SU-DHL-6 (cell line): ENCODE data around the gene LYSMD2.

Source experiments
- H2AFZ ChIP-seq: fragments of 200-600 bp; sonication (generic); 2 replicates; pipeline ENCODE4 v1.6.1; 2014; ENCODE audit warnings: low read depth, mild to moderate bottlenecking, moderate library complexity, mixed read lengths, antibody characterized with exemption, low read length; ENCODE audit not compliant: severe bottlenecking
- H3F3A ChIP-seq: fragments of 200-600 bp; shearing (Covaris generic); 2 replicates; pipeline ENCODE4 v1.6.0; 2016; ENCODE audit warnings: antibody characterized with exemption, mild to moderate bottlenecking; ENCODE audit not compliant: insufficient read depth
- H3K27ac ChIP-seq: fragments of 200-600 bp; sonication (generic); 2 replicates; pipeline ENCODE4 v1.5.1; 2016; ENCODE audit warnings: low read depth, mild to moderate bottlenecking, low read length, moderate library complexity, mixed read lengths
- H3K27me3 ChIP-seq: fragments of 200-600 bp; sonication (generic), shearing (Covaris generic); 2 replicates; pipeline ENCODE4 v1.6.0; 2014; ENCODE audit warnings: mild to moderate bottlenecking, low read length
- H3K36me3 ChIP-seq: fragments of 200-600 bp; sonication (generic); 2 replicates; pipeline ENCODE4 v1.6.1; 2014; ENCODE audit warnings: mild to moderate bottlenecking, low read length, mixed read lengths
- H3K4me2 ChIP-seq: fragments of 300-600, 200-600 bp; shearing (Covaris generic), sonication (generic); 2 replicates; pipeline ENCODE4 v1.6.0; 2014; ENCODE audit warnings: low read length, low read depth, mild to moderate bottlenecking; ENCODE audit not compliant: poor library complexity, severe bottlenecking
- H3K4me3 ChIP-seq: fragments of 200-600 bp; sonication (generic); 2 replicates; pipeline ENCODE4 v1.5.1; 2014; ENCODE audit warnings: antibody characterized with exemption, low read length, mild to moderate bottlenecking, mixed read lengths; ENCODE audit not compliant: insufficient read depth, poor library complexity, severe bottlenecking
- H3K79me2 ChIP-seq: fragments of 200-600 bp; sonication (generic); 2 replicates; pipeline ENCODE4 v1.6.1; 2014; ENCODE audit warnings: mild to moderate bottlenecking, low read length, moderate library complexity; ENCODE audit not compliant: insufficient read depth
- H3K9ac ChIP-seq: fragments of 200-600 bp; sonication (generic); 2 replicates; pipeline ENCODE4 v1.7.0; 2014; ENCODE audit warnings: mild to moderate bottlenecking, low read length
- H3K9me2 ChIP-seq: fragments of 200-600 bp; sonication (generic); replicated peaks from 2 replicates; pipeline ENCODE4 v1.6.1; 2014; ENCODE audit warnings: low read length; ENCODE audit not compliant: insufficient read depth
- H3K9me3 ChIP-seq: fragments of 200-600 bp; sonication (generic); 2 replicates; pipeline ENCODE4 v1.6.1; 2014; ENCODE audit warnings: low read length, mixed read lengths; ENCODE audit not compliant: insufficient read depth
- H4K20me1 ChIP-seq: fragments of 200-600 bp; sonication (generic); 2 replicates; pipeline ENCODE4 v1.6.1; 2014; ENCODE audit warnings: low read depth, mild to moderate bottlenecking, antibody characterized with exemption, low read length, moderate library complexity, mixed read lengths
- CTCF ChIP-seq: fragments of 200-600 bp; sonication (generic); IDR thresholded peaks from one replicate; pipeline ENCODE4 v1.5.1; 2017; ENCODE audit warnings: antibody characterized with exemption, mild to moderate bottlenecking, low read length, moderate library complexity; ENCODE audit not compliant: insufficient read depth, poor library complexity, severe bottlenecking
- EZH2phosphoT487 ChIP-seq: fragments of 200-600 bp; sonication (generic), shearing (Covaris generic); conservative IDR thresholded peaks from 2 replicates; pipeline ENCODE4 v1.6.1; 2018; ENCODE audit warnings: mild to moderate bottlenecking, antibody characterized with exemption, low read length, moderate library complexity, mixed read lengths

LYSMD2 gene

GRCh38 chr15:51702710-51703109, 34.7 kb downstream of the LYSMD2 start:
- H2AFZ ChIP-seq: no peak overlapping the region
- TF ChIP-seq EZH2phosphoT487 (no peak), CTCF (no peak)
- no peak overlapping the region for H3K9ac ChIP-seq
- H3K9me3 ChIP-seq: no peaks in the 10 kb centered on the region
- no peaks in the 10 kb centered on the region for H3K9me2 ChIP-seq
- H3K36me3 ChIP-seq: no peaks in the 10 kb centered on the region
- no peaks in the 10 kb centered on the region for H3F3A ChIP-seq
- H3K79me2 ChIP-seq: no peaks in the 10 kb centered on the region
- H4K20me1 ChIP-seq: no peaks in the 10 kb centered on the region
- no peak overlapping the region for H3K4me2 ChIP-seq
- H3K27me3 ChIP-seq: peaks cover 2% of the 10 kb centered on the region; the same call in 1 of the 2 replicates
- no peak overlapping the region for H3K27ac ChIP-seq
- no peak overlapping the region for H3K4me3 ChIP-seq

DNA sequence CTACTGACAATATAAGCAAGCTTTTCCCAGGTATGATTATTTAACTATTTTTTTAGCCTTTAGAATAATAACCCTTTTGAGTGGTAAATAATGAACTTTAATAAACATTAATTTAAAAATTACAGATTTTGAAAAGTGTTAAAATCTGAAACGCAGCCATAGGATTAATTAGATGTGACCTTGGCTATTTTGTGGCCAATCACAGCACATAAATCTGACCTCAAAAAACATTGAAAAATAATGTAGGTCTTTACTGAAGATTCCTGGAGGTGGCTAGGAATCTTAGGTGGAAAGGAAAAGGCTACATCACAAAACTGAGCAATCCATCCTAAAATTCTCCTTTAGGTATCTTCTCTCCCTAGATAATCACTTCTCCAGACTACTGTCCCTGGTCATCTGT, 38.1 kb downstream of the LYSMD2 start:
- Histone ChIP-seq H3K79me2 (no peaks in the 10 kb centered on the region), H3K27me3 (peaks cover 2% of the 10 kb centered on the region; the same call in 1 of the 2 replicates), H4K20me1 (no peaks in the 10 kb centered on the region), H3K27ac (no peak overlapping the region), H3F3A (no peaks in the 10 kb centered on the region), H3K9ac (no peak overlapping the region), H3K9me3 (no peaks in the 10 kb centered on the region), H2AFZ (no peak overlapping the region), H3K36me3 (no peaks in the 10 kb centered on the region), H3K9me2 (no peaks in the 10 kb centered on the region), H3K4me2 (no peak overlapping the region), H3K4me3 (no peak overlapping the region)
- no peak for TF ChIP-seq CTCF
- TF ChIP-seq EZH2phosphoT487: no peak

DNA sequence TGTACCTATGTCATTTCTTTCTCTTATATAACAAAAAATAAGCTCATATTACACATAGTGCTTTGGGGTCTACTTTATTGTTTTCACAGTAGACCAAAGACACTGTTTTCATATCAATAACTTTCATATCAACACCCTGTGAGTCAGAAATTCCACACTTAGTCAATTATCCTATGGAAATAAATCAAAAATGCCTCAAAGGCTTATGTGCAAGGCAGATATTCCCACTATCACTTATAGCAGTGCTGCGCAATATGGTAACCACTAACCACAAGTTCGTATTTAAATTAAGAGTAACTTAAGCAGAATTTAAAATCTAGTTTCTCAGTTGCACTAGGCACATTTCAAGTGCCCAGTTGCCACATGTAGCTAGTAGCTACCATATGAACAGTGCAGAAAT, 40.3 kb downstream of the LYSMD2 start:
- Histone ChIP-seq H3K27me3 (peaks cover 2% of the 10 kb centered on the region; the same call in 1 of the 2 replicates), H3K4me3 (no peak overlapping the region)
- no peak for TF ChIP-seq EZH2phosphoT487
- no peak for TF ChIP-seq CTCF

DNA sequence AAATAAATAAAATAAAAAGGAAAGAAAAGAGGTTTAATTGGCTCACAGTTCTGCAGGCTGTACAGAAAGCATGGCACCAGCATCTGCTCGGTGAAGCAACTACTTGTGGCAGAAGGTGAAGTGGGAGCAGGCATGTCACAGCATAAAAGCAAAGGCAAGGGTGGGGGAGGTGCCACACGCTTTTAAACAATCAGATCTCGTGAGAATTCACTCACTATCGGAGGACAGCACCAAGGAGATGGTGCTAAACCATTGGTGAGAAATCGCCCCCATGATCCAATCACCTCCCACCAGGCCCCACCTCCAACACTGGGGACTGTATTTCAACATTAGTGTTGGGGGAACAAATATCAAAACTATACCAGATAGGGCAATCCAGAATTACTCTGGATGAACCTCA, 40.9 kb downstream of the LYSMD2 start:
- TF ChIP-seq CTCF (no peak), EZH2phosphoT487 (no peak)
- H3K79me2 ChIP-seq: no peaks in the 10 kb centered on the region
- no peaks in the 10 kb centered on the region for H3K9me2 ChIP-seq
- H3K4me2 ChIP-seq: no peak overlapping the region
- H3K9me3 ChIP-seq: no peaks in the 10 kb centered on the region
- no peak overlapping the region for H3K9ac ChIP-seq
- no peak overlapping the region for H3K4me3 ChIP-seq
- no peak overlapping the region for H2AFZ ChIP-seq
- peaks cover 2% of the 10 kb centered on the region; the same call in 1 of the 2 replicates for H3K27me3 ChIP-seq
- H3K27ac ChIP-seq: no peak overlapping the region
- H4K20me1 ChIP-seq: no peaks in the 10 kb centered on the region
- no peaks in the 10 kb centered on the region for H3F3A ChIP-seq
- no peaks in the 10 kb centered on the region for H3K36me3 ChIP-seq

More for the DNA sequence above, 40.3 kb downstream of the LYSMD2 start:
- no peaks in the 10 kb centered on the region for H3K36me3 ChIP-seq
- no peak overlapping the region for H3K27ac ChIP-seq
- H3K9ac ChIP-seq: no peak overlapping the region
- no peak overlapping the region for H3K4me2 ChIP-seq
- H3F3A ChIP-seq: no peaks in the 10 kb centered on the region
- no peak overlapping the region for H2AFZ ChIP-seq
- H3K79me2 ChIP-seq: no peaks in the 10 kb centered on the region
- H3K9me3 ChIP-seq: no peaks in the 10 kb centered on the region
- H4K20me1 ChIP-seq: no peaks in the 10 kb centered on the region
- no peaks in the 10 kb centered on the region for H3K9me2 ChIP-seq
